ENCODE results near the gene CD164L2.

The CD164L2 gene

GRCh38 chr1:27368869-27369582 lies 14.1 kb downstream of the CD164L2 start:
- TF ChIP-seq POLR2A (IDR thresholded peaks at IDR 0.05; ENCODE audit: low read depth, low read length): no peak
- DNase-seq (ENCODE audit: insufficient read length, low spot score) (no peak), FAIRE-seq (no peak)

DNA sequence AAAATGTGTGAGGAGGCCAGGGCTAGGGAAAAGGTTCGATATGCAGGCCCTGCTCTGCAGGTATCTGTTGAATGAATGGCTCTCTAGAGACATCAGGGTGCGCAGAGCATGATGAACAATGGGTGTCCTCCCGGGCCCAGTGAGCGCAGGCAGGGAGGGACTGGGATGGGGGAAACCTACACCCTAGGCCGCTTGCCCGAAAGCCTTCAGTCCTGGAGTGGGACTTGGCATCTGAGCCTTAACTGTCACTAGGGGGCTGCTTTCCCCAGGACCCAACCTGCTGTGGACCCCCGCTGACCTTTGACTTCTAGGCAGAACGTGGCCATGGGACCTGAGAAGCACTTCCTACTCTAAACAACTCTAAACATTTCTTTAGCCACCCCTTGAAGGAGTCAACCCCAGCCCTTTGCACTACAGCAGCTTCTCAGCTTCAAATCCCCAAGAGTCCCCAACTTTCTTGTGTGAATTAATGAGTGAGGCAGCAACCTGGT lies 15.9 kb downstream of the CD164L2 start:
- no peak for TF ChIP-seq POLR2A (IDR thresholded peaks at IDR 0.05; ENCODE audit: low read depth, low read length)
- FAIRE-seq (no peak), DNase-seq (ENCODE audit: insufficient read length, low spot score) (no peak)

DNA sequence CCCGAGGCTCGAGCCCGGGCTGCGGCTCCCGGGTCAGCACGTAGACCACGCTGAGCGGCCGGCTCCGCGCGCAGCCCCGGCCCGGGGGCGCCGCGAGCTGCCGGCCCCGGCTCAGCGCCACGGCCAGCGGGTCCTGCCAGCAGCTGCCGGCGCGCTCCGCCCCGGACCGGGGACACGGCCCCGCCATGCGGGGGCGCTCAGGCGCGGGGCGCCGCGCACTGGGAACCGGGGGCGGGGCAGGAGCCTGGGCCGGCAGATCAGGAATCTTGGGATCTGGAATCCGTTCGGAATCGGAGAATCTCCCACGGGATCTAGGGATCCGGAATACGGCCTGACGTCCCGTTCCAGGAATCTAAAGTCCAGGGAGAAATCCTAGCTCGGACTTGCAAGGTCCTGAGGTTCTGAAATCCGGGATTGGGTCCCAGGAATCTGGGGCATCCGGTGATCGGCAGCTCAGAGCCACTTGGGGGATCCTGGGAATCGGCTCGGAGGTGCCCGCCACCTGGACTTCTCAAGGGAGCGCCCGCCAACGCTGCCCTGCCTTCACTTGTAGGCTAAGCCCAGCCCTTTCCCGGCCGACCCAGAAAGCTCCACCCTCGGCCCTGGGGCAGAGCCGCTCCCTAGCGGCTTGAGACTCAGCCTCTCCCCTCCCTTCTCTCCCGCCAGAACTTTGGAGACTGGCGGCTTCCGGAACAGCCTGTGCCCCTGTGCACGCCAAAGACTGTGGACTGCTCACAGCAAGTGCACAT lies 16.5 kb downstream of the CD164L2 start, which contains the start of gene MAP3K6:
Gene MAP3K6, minus strand, starts transcription at position 551 of the 749 bp plus-strand sequence. Its CDS starts 364 bp downstream, at position 187.
- TF ChIP-seq POLR2A (IDR thresholded peaks at IDR 0.05; ENCODE audit: low read depth, low read length): no peak; the same call in 1 of the 2 replicates
- DNase-seq (ENCODE audit: insufficient read length, low spot score) (peak; percentile 80), FAIRE-seq (no peak)

DNA sequence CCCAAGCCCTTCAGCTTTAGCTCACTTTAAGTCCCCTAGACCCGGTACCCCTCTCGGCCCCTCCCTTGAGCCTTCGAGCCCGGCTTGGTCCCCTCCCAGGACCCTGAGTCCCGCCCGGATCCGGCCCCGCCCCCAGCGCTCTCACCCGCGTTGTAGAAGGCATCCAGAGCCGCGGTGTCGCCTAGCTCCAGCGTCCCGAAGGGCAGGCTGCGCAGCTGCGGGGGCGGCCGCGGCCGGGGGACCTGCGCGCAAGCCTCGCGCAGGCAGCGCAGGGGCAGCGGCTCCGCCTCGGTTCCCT lies 17.1 kb downstream of the CD164L2 start:
- DNase-seq (ENCODE audit: insufficient read length, low spot score) (peak; percentile 61), FAIRE-seq (no peak)
- peak; percentile 40; the same call in 1 of the 2 replicates for TF ChIP-seq POLR2A (IDR thresholded peaks at IDR 0.05; ENCODE audit: low read depth, low read length)

- TF ChIP-seq POLR2A (IDR thresholded peaks at IDR 0.05; ENCODE audit: low read depth, low read length): no peak
- DNase-seq (ENCODE audit: insufficient read length, low spot score): peak; percentile 86
- peak; percentile 27 for FAIRE-seq
Measured at GRCh38 chr1:27365372-27366112, 17.6 kb downstream of the CD164L2 start.

DNA sequence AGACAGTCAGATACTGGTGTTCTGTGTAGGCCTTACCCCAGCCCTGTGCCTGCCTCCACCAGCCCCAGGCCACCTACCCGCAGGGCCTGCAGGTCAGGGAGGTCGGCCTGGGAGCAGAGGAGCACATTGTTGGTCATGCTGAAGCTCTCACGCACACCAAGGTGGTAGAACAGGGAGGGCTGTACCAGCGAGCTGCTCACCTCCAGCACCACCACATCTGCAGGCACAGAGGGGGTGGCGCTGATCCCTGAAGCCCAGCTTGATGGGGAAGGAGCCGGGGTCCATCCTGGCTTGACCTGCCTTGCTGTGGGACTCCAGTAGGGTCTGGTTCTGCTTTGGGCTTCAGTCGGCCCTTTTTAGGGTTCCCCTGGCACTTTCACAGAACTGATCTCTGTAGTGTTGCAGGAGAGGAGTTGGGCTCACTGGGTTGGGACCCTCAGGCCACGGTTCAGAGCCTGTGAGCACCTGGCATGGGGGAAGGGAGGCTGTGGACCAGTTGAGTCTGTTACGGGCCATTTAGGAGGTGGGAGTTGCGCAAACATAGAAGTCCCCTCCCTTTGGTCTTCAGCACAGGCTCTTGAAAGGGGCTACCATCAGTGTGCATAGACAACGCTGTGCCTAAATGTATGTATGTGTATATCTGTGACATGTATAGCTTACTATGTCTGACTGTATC lies 18.3 kb downstream of the CD164L2 start:
- FAIRE-seq: no peak
- DNase-seq (ENCODE audit: insufficient read length, low spot score): no peak
- no peak for TF ChIP-seq POLR2A (IDR thresholded peaks at IDR 0.05; ENCODE audit: low read depth, low read length)

DNA sequence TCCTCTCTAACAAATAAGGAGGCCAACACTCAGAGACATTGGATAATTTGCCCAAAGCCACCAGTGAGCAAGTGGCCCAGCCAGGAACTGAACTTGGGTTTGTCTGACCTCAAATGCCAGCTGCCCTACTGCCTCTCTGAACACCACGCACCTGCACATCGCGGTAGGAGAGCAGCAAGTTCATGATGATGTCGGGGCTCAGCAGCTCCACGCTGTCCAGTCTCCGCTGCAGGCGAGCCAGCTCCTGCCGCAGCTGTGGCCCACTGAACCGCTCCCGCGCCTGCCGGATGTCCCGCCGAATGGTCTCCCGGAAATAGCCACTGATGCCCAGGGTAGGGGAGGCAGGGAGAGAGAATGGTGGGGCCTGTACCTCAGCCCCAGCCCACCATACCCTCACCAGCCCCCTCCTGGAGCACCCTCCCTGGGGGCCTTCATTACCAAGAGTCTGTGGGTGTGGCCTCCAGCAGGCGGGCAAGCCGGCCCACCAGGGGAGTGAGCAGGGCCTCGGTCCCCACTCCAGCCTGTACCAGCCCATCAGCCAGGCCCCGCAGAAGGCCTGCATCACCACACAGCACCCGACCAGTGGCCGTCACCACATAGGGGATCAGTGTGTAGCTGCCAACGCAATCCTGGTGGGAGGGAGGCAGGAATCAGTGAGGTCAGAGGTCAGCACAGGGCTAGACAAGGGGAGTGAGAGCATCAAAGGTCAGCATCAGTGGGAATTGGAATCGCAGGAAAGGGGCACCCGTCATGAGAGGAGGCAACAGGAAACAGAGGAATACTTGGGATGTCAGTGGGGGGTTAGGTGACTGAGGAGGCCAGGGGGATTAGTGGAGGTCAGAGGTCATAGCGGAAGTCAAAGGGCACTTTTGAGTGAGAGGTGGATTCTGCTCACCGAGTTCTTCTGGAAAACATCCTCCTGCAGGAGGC lies 19.1 kb downstream of the CD164L2 start:
- FAIRE-seq (no peak), DNase-seq (ENCODE audit: insufficient read length, low spot score) (no peak)
- no peak for TF ChIP-seq POLR2A (IDR thresholded peaks at IDR 0.05; ENCODE audit: low read depth, low read length)

DNA sequence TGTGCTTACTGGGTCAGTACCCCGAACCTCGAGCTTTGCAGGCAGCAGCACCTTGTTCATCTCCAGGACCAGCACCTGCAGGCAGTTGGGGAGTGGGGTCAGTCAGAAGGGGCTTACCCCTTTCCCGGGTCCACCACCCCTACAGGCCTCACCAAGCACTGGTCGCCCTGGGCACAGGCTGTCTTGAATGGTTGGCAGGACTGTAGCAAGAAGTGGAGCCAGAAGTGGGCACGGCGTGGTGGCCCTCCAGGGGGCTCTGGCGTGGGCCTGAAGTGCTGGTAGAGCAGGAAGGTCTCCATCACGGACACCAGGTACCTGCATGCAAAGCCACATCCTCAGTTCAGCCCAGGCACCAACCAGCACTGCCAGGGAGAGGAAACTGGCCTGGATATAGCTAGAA lies 21.6 kb downstream of the CD164L2 start:
- no peak for DNase-seq (ENCODE audit: insufficient read length, low spot score)
- TF ChIP-seq POLR2A (IDR thresholded peaks at IDR 0.05; ENCODE audit: low read depth, low read length): no peak
- no peak for FAIRE-seq

- DNase-seq (ENCODE audit: insufficient read length, low spot score) (no peak), FAIRE-seq (no peak)
- TF ChIP-seq POLR2A (IDR thresholded peaks at IDR 0.05; ENCODE audit: low read depth, low read length): no peak
Measured at GRCh38 chr1:27361044-27361402, 22.1 kb downstream of the CD164L2 start.

DNA sequence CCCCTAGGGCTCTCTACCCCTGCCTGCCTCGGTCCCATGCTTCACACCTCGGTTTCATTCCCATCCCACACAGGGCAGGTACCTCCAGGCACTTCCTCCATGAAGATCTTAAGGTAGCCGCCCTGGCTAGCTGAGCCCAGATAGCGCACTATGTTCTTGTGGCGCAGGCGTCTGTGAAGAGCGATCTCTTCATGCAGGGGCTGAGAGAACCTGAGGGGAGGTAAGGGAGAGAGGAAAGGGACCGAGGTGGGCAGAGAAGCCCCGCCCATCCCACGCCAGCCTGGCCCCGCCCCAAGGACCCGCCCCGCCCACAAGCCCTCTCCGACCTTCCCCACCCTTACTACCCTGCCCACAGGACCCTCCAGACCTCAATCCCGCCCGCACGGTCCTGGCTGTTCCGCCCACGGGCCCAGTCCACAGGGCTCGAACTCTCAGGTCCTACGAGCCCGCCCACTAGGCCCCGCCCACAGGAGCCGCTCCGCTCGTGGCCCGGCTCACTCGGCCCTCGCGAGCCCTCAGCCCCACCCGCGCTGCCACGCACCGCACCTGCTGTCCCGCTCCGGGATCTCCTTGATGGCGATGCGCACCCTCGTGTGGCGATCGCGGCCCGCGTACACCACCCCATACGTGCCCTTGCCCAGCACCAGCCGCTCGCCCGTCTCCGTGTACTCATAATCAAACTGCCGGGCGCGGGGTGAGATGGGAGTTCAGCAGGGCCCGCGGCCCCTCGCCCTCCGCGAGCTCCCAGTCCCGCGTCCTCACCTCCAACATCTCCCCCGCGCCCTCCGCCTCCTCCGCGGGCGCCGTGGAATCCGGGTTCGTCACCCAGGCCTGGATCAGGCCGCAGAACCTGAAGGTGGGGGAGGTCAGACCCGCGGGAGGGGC lies 22.7 kb downstream of the CD164L2 start:
- no peak for FAIRE-seq
- TF ChIP-seq POLR2A (IDR thresholded peaks at IDR 0.05; ENCODE audit: low read depth, low read length): no peak
- no peak for DNase-seq (ENCODE audit: insufficient read length, low spot score)

DNA sequence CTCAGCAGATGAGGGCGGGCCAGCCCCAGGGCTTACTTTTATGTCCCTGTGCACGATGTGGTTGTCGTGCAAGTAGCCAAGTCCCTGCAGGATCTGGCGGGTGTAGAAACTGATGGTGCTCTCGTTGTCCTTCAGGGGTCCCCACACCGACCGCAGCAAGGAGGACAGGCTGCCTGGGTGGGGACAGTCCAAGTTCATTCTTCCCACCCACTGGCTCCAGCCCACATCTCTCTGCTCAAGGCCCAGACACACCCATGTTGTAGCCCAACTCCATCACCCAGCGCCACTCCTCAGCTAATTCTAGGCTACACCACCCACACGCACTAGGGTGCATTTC lies 23.3 kb downstream of the CD164L2 start:
- DNase-seq (ENCODE audit: insufficient read length, low spot score): no peak
- TF ChIP-seq POLR2A (IDR thresholded peaks at IDR 0.05; ENCODE audit: low read depth, low read length): no peak
- FAIRE-seq: no peak

GRCh38 chr1:27358928-27359313 lies 24.2 kb downstream of the CD164L2 start:
- no peak for TF ChIP-seq POLR2A (IDR thresholded peaks at IDR 0.05; ENCODE audit: low read depth, low read length)
- no peak for FAIRE-seq

More at GRCh38 chr1:27358928-27359313, 24.2 kb downstream of the CD164L2 start:
- no peak for DNase-seq (ENCODE audit: insufficient read length, low spot score)
